BJ (cell line): ENCODE measurements around the gene RGS9. TPM values are rescaled to one million over a fixed set of nuclear protein-coding genes. Genes with fewer than 3 reads are reported as not detected.

ENCODE experiments used
- CTCF ChIA-PET: fragments of 350-600 bp; formaldehyde crosslinking; extraction: SDS; loops from one replicate; lab custom pipeline; 2021; ENCODE audit warnings: antibody characterized with exemption, inconsistent platforms; lab: Yijun Ruan, JAX
- POLR2A ChIA-PET: fragments of 300-600 bp; sonication (Branson Sonifier 250); formaldehyde crosslinking; extraction: SDS; loops from one replicate; lab custom pipeline; 2021; ENCODE audit warnings: antibody characterized with exemption; lab: Charles Lee
- DNase-seq: peaks from one replicate; pipeline ENCODE4 v3.0.0-alpha.2; 2011; ENCODE audit warnings: low read depth
- H3K27me3 ChIP-seq: 2 replicates; pipeline ENCODE4 v1.6.0; 2011; ENCODE audit warnings: low read length; ENCODE audit not compliant: control insufficient read depth, insufficient read depth
- H3K36me3 ChIP-seq: 2 replicates; pipeline ENCODE4 v1.5.1; 2011; ENCODE audit warnings: low read length; ENCODE audit not compliant: control insufficient read depth, insufficient read depth
- H3K4me3 ChIP-seq: 2 replicates; pipeline ENCODE4 v1.5.1; 2011; ENCODE audit warnings: low read depth, mild to moderate bottlenecking, control low read depth, low read length
- polyA plus RNA-seq: library from polyadenylated mRNA; depleted of rRNA; stranded (reverse); fragments of >200 nt; gene quantifications from 2 replicates; pipeline ENCODE4 v1.2.3, GENCODE V29; 2011
- TF ChIP-seq, protein P1 (sequence below): IDR thresholded peaks from 2 replicates; pipeline ENCODE4 v1.5.1; 2011; ENCODE audit warnings: low read depth, mild to moderate bottlenecking, control low read depth, inconsistent platforms, low read length, moderate library complexity; ENCODE audit not compliant: insufficient read depth

The RGS9 gene
- polyA plus RNA-seq, 1 experiment, result 1.6 TPM

DNA sequence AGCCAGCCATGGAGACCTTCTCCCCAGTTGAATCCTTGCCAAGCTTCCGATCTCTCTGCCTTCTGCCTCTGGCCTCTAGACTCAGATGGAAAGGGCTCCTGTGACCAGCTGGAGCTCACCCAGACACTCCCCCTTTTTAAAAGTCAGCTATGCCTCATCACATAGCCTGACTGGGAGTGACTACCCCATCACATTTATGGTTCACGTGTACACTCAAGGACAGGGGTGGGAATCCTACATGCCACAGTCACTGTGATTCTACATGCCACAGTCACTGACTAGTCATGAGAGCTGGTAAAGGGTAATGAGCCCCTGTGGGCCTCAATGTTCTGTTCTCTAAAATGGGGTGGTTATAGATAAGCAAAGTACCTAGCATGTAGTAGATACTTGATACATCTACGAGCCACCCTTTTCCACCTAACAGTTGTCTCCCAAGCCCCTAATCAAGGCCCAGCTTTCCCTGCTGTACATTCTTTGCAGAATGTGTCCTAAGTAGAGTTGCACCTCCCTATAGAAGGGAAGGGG, 85.1 kb downstream of the RGS9 start:
- H3K36me3 ChIP-seq, result no peaks in the 10 kb centered on the region

DNA sequence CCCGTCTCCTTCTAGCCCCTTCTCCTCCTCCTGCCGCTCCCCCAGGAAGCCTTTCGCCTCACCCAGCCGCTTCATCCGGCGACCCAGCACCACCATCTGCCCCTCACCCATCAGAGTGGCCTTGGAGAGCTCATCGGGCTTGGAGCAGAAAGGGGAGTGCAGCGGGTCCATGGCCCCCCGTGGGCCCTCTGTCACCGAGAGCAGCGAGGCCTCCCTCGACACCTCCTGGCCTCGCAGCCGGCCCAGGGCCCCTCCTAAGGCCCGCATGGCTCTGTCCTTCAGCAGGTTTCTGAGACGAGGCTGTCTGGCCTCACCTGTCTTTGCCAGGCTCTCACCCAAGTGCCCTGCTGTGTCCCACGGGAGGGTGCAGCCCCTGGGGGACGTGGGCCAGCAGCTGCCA, 87.9 kb downstream of the RGS9 start:
- ChIA-PET POLR2A (no interaction called here), CTCF (no interaction called here)
- H3K27me3 ChIP-seq, result peaks cover 17% of the 10 kb centered on the region
- no peaks in the 10 kb centered on the region for H3K36me3 ChIP-seq
- no peak overlapping the region for H3K4me3 ChIP-seq
- TF ChIP-seq, protein P1, sequence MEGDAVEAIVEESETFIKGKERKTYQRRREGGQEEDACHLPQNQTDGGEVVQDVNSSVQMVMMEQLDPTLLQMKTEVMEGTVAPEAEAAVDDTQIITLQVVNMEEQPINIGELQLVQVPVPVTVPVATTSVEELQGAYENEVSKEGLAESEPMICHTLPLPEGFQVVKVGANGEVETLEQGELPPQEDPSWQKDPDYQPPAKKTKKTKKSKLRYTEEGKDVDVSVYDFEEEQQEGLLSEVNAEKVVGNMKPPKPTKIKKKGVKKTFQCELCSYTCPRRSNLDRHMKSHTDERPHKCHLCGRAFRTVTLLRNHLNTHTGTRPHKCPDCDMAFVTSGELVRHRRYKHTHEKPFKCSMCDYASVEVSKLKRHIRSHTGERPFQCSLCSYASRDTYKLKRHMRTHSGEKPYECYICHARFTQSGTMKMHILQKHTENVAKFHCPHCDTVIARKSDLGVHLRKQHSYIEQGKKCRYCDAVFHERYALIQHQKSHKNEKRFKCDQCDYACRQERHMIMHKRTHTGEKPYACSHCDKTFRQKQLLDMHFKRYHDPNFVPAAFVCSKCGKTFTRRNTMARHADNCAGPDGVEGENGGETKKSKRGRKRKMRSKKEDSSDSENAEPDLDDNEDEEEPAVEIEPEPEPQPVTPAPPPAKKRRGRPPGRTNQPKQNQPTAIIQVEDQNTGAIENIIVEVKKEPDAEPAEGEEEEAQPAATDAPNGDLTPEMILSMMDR, result no peak
- DNase-seq, result no peak

More for the DNA sequence above, 85.1 kb downstream of the RGS9 start:
- POLR2A ChIA-PET, result no interaction called here
- CTCF ChIA-PET, result interaction anchor here (0.9 kb wide), 1 partner anchor 10 kb away, joined by 3 read pairs; no protein-coding TSS in a partner anchor
- H3K4me3 ChIP-seq, result no peak overlapping the region
- peaks cover 23% of the 10 kb centered on the region for H3K27me3 ChIP-seq
- TF ChIP-seq, protein P1, result no peak
- no peak for DNase-seq

DNA sequence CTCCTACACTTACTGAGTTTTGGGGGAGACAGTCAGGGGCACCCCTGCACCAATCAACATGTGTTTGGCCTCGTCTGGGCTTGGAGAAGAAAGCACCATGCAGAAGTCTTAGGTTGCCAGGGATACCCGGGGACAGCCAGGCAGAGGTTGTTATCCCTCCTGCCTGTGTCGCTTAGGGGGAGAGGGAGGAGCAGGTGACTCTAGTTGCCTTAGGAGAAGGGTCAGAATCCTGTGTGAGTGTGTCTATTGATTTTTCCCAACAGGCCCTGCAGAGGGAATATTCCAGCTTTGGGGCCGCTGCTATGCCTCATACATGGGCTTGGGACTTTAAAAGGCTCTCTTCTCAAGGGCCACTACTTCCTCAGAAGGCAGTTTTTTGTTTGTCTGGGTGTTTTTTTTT, 89.1 kb downstream of the RGS9 start:
- no peak for DNase-seq
- POLR2A ChIA-PET, result no interaction called here
- Histone ChIP-seq H3K4me3 (no peak overlapping the region), H3K36me3 (no peaks in the 10 kb centered on the region), H3K27me3 (peaks cover 17% of the 10 kb centered on the region)
- CTCF ChIA-PET, result interaction anchor here (0.6 kb wide), 1 partner anchor 91 kb away, joined by 3 read pairs; no protein-coding TSS in a partner anchor
- TF ChIP-seq, protein P1, result no peak

DNA sequence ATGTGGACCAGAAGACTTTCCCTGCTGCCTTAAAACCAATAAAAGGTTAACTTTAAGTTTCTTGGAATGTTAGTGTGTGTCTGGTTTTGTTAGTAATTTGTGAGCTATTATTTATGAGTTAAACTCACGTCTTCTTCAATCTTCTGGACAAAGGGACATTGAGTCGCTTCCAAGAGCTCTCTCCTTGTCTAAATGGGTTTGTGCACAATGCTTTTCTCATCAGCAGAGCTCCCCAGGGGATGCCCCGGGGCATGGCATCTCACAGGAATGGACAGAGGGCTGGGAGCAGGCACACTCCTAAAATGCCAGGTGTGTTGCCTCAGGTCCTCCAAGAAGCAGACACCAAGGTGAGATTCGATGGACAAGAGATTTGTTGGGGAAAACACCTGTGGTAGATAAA, 90.5 kb downstream of the RGS9 start:
- peaks cover 15% of the 10 kb centered on the region for H3K27me3 ChIP-seq
- no peaks in the 10 kb centered on the region for H3K36me3 ChIP-seq
- TF ChIP-seq, protein P1, result no peak
- DNase-seq, result no peak
- CTCF ChIA-PET, result interaction anchor here (0.5 to 0.7 kb wide), 4 partner anchors 243 to 887 kb away, joined by 3 read pairs; no protein-coding TSS in a partner anchor
- POLR2A ChIA-PET, result no interaction called here
- H3K4me3 ChIP-seq, result no peak overlapping the region

DNA sequence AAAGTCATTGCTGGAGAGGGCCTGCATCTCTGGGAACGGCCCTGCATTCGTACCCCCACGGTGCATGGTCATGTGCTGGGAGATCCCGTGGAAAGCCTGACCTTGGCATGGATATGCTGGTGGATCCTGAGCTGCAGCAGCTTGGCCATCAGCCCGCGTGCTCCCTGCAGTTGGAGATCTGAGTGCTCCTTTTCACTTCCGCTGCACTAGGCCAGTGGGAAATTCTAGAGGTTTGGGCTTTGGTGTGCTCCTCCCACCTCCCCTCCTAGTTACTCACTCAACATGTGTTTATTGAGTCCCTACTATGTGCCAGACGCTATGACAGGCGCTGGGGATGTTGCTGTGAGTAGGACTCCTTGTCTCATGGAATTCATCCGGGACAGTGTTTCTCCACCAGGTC, 91.1 kb downstream of the RGS9 start:
- TF ChIP-seq, protein P1, result no peak
- no peak overlapping the region for H3K4me3 ChIP-seq
- ChIA-PET CTCF (no interaction called here), POLR2A (no interaction called here)
- peaks cover 17% of the 10 kb centered on the region for H3K27me3 ChIP-seq
- no peak for DNase-seq
- H3K36me3 ChIP-seq, result no peaks in the 10 kb centered on the region
